ENCODE measurements around the gene RASSF6.

Gene RASSF6

GRCh38 chr4:73577371-73577770, 42.9 kb downstream of the RASSF6 start:
- Histone ChIP-seq H3K9ac (ENCODE audit: low read depth, low read length, poor library complexity, severe bottlenecking) (no peak overlapping the region), H3F3A (ENCODE audit: low read depth) (no peaks in the 10 kb centered on the region), H3K9me2 (replicated peaks; ENCODE audit: low read depth, low read length) (no peaks in the 10 kb centered on the region), H3K36me3 (ENCODE audit: insufficient read depth, low read length) (no peaks in the 10 kb centered on the region), H3K4me2 (ENCODE audit: low read depth, low read length, poor library complexity, severe bottlenecking) (no peak overlapping the region), H3K4me3 (ENCODE audit: low read length, poor library complexity, severe bottlenecking) (no peak overlapping the region), H3K9me3 (ENCODE audit: insufficient read depth, low read depth, low read length) (no peaks in the 10 kb centered on the region), H3K79me2 (ENCODE audit: insufficient read depth, low read length) (no peaks in the 10 kb centered on the region), H3K27me3 (ENCODE audit: insufficient read depth, low read length, poor library complexity, severe bottlenecking) (no peaks in the 10 kb centered on the region), H2AFZ (ENCODE audit: low read length) (no peak overlapping the region), H3K4me1 (ENCODE audit: insufficient read depth, low read length, poor library complexity, severe bottlenecking) (no peaks in the 10 kb centered on the region), H4K20me1 (ENCODE audit: insufficient read depth, low read length, poor library complexity, severe bottlenecking) (no peaks in the 10 kb centered on the region)
- TF ChIP-seq EZH2phosphoT487 (IDR thresholded peaks at IDR 0.05; ENCODE audit: borderline replicate concordance) (no peak), CTCF (conservative IDR thresholded peaks at IDR 0.05; ENCODE audit: low read length) (no peak)

GRCh38 chr4:73576381-73576780, 43.9 kb downstream of the RASSF6 start:
- peaks cover 4% of the 10 kb centered on the region; the same call in 1 of the 2 replicates for H3K9me3 ChIP-seq (ENCODE audit: insufficient read depth, low read depth, low read length)
- no peaks in the 10 kb centered on the region for H3K36me3 ChIP-seq (ENCODE audit: insufficient read depth, low read length)
- no peaks in the 10 kb centered on the region for H3K79me2 ChIP-seq (ENCODE audit: insufficient read depth, low read length)
- H3K9ac ChIP-seq (ENCODE audit: low read depth, low read length, poor library complexity, severe bottlenecking): no peak overlapping the region
- H3K4me2 ChIP-seq (ENCODE audit: low read depth, low read length, poor library complexity, severe bottlenecking): no peak overlapping the region
- no peaks in the 10 kb centered on the region for H4K20me1 ChIP-seq (ENCODE audit: insufficient read depth, low read length, poor library complexity, severe bottlenecking)
- H3K4me3 ChIP-seq (ENCODE audit: low read length, poor library complexity, severe bottlenecking): no peak overlapping the region
- H3F3A ChIP-seq (ENCODE audit: low read depth): no peaks in the 10 kb centered on the region
- no peaks in the 10 kb centered on the region for H3K27me3 ChIP-seq (ENCODE audit: insufficient read depth, low read length, poor library complexity, severe bottlenecking)
- TF ChIP-seq CTCF (conservative IDR thresholded peaks at IDR 0.05; ENCODE audit: low read length) (no peak), EZH2phosphoT487 (IDR thresholded peaks at IDR 0.05; ENCODE audit: borderline replicate concordance) (no peak)
- H3K4me1 ChIP-seq (ENCODE audit: insufficient read depth, low read length, poor library complexity, severe bottlenecking): peaks cover 5% of the 10 kb centered on the region
- no peaks in the 10 kb centered on the region for H3K9me2 ChIP-seq (replicated peaks; ENCODE audit: low read depth, low read length)
- H2AFZ ChIP-seq (ENCODE audit: low read length): no peak overlapping the region

GRCh38 chr4:73575660-73576059, 44.6 kb downstream of the RASSF6 start:
- H2AFZ ChIP-seq (ENCODE audit: low read length): no peak overlapping the region

More at GRCh38 chr4:73575660-73576059, 44.6 kb downstream of the RASSF6 start:
- Histone ChIP-seq H3K9me2 (replicated peaks; ENCODE audit: low read depth, low read length) (no peaks in the 10 kb centered on the region), H3K36me3 (ENCODE audit: insufficient read depth, low read length) (no peaks in the 10 kb centered on the region), H3K79me2 (ENCODE audit: insufficient read depth, low read length) (no peaks in the 10 kb centered on the region), H3K4me2 (ENCODE audit: low read depth, low read length, poor library complexity, severe bottlenecking) (no peak overlapping the region), H3K9ac (ENCODE audit: low read depth, low read length, poor library complexity, severe bottlenecking) (no peak overlapping the region), H3K27me3 (ENCODE audit: insufficient read depth, low read length, poor library complexity, severe bottlenecking) (no peaks in the 10 kb centered on the region), H3K4me3 (ENCODE audit: low read length, poor library complexity, severe bottlenecking) (no peak overlapping the region), H3F3A (ENCODE audit: low read depth) (no peaks in the 10 kb centered on the region), H3K4me1 (ENCODE audit: insufficient read depth, low read length, poor library complexity, severe bottlenecking) (peaks cover 5% of the 10 kb centered on the region), H4K20me1 (ENCODE audit: insufficient read depth, low read length, poor library complexity, severe bottlenecking) (no peaks in the 10 kb centered on the region), H3K9me3 (ENCODE audit: insufficient read depth, low read depth, low read length) (peaks cover 4% of the 10 kb centered on the region; the same call in 1 of the 2 replicates)
- TF ChIP-seq CTCF (conservative IDR thresholded peaks at IDR 0.05; ENCODE audit: low read length): no peak
- TF ChIP-seq EZH2phosphoT487 (IDR thresholded peaks at IDR 0.05; ENCODE audit: borderline replicate concordance): no peak

Measured in Loucy (cell line).